WTC11 (cell line): Measurements from ENCODE around the gene GIPC3. TPM values are rescaled to one million over a fixed set of nuclear protein-coding genes. Genes with fewer than 3 reads are reported as not detected.

Experiments
- ATAC-seq: fragments of 200-7000 bp; cut with Tn5 transposase; 2 replicates; pipeline ENCODE4 v1.10.0; 2021; ENCODE audit warnings: mild to moderate bottlenecking, moderate library complexity
- CTCF ChIA-PET: fragments of 300-600 bp; sonication (Branson Sonifier 250); formaldehyde crosslinking; loops from one replicate; lab custom pipeline; 2021; ENCODE audit warnings: antibody characterized with exemption; lab: Charles Lee
- POLR2A ChIA-PET: fragments of 350-600 bp; sonication (Branson Sonifier 250); formaldehyde crosslinking; loops from one replicate; lab custom pipeline; 2021; ENCODE audit warnings: antibody characterized with exemption; lab: Charles Lee
- DNase-seq: peaks from one replicate; pipeline ENCODE4 v3.0.0; 2021; ENCODE audit warnings: low spot score
- H3K27ac Mint-ChIP-seq: 2 replicates; pipeline ENCODE4 v1.8.0; 2021; ENCODE audit warnings: mixed read lengths
- H3K27me3 Mint-ChIP-seq: 2 replicates; pipeline ENCODE4 v1.8.0; 2021; ENCODE audit warnings: low read depth, mild to moderate bottlenecking, moderate library complexity, mixed read lengths
- H3K36me3 Mint-ChIP-seq: 2 replicates; pipeline ENCODE4 v1.8.0; 2021; ENCODE audit warnings: mixed read lengths
- H3K4me1 Mint-ChIP-seq: 2 replicates; pipeline ENCODE4 v1.8.0; 2022; ENCODE audit warnings: mixed read lengths
- H3K4me3 Mint-ChIP-seq: 2 replicates; pipeline ENCODE4 v1.8.0; 2021; ENCODE audit warnings: mild to moderate bottlenecking, moderate library complexity, mixed read lengths
- H3K9me3 Mint-ChIP-seq: 2 replicates; pipeline ENCODE4 v1.8.0; 2021; ENCODE audit warnings: mixed read lengths
- ARID4B ChIP-seq: sonication (generic); formaldehyde crosslinking; IDR thresholded peaks from 2 replicates; pipeline ENCODE4 v1.8.0; 2023; ENCODE audit warnings: missing genetic modification reagents, mild to moderate bottlenecking, borderline replicate concordance
- CREB1 ChIP-seq: sonication (generic); formaldehyde crosslinking; IDR thresholded peaks from 2 replicates; pipeline ENCODE4 v1.8.0; 2023; ENCODE audit warnings: mild to moderate bottlenecking, missing genetic modification reagents
- CREM ChIP-seq: sonication (generic); formaldehyde crosslinking; IDR thresholded peaks from 2 replicates; pipeline ENCODE4 v1.8.1; 2022; ENCODE audit warnings: mild to moderate bottlenecking, missing genetic modification reagents, moderate library complexity
- EMX1 ChIP-seq: fragments of 250-450 bp; sonication (Bioruptor Pico); IDR thresholded peaks from 2 replicates; pipeline ENCODE4 v1.8.0; 2021; ENCODE audit warnings: mild to moderate bottlenecking
- ESRRA ChIP-seq: sonication (generic); formaldehyde crosslinking; IDR thresholded peaks from 2 replicates; pipeline ENCODE4 v1.8.1; 2022; ENCODE audit warnings: mild to moderate bottlenecking, missing genetic modification reagents, borderline replicate concordance
- GRHL2 ChIP-seq: fragments of 250-450 bp; sonication (Bioruptor Pico); IDR thresholded peaks from 2 replicates; pipeline ENCODE4 v1.8.0; 2022; ENCODE audit warnings: mild to moderate bottlenecking, moderate library complexity; ENCODE audit not compliant: insufficient replicate concordance, severe bottlenecking
- JUN ChIP-seq: sonication (generic); formaldehyde crosslinking; IDR thresholded peaks from 2 replicates; pipeline ENCODE4 v1.8.0; 2023; ENCODE audit warnings: mild to moderate bottlenecking, missing genetic modification reagents
- KAT7 ChIP-seq: sonication (generic); formaldehyde crosslinking; IDR thresholded peaks from 2 replicates; pipeline ENCODE4 v1.8.1; 2023; ENCODE audit warnings: missing genetic modification reagents, mild to moderate bottlenecking, borderline replicate concordance
- MAX ChIP-seq: sonication (generic); formaldehyde crosslinking; IDR thresholded peaks from 2 replicates; pipeline ENCODE4 v1.8.0; 2022; ENCODE audit warnings: mild to moderate bottlenecking, missing genetic modification reagents
- NR1H2 ChIP-seq: sonication (generic); formaldehyde crosslinking; IDR thresholded peaks from 2 replicates; pipeline ENCODE4 v1.9.0; 2021; ENCODE audit warnings: mild to moderate bottlenecking, moderate library complexity, missing genetic modification reagents
- NR3C1 ChIP-seq: sonication (generic); formaldehyde crosslinking; conservative IDR thresholded peaks from 2 replicates; pipeline ENCODE4 v1.8.1; 2023; ENCODE audit warnings: low read depth, mild to moderate bottlenecking, missing genetic modification reagents
- PRDM15 ChIP-seq: sonication (generic); formaldehyde crosslinking; IDR thresholded peaks from 2 replicates; pipeline ENCODE4 v1.8.0; 2022; ENCODE audit warnings: missing genetic modification reagents
- SOX15 ChIP-seq: fragments of 250-450 bp; sonication (Bioruptor Pico); IDR thresholded peaks from 2 replicates; pipeline ENCODE4 v1.9.0; 2021; ENCODE audit warnings: mild to moderate bottlenecking
- USF1 ChIP-seq: sonication (generic); formaldehyde crosslinking; IDR thresholded peaks from 2 replicates; pipeline ENCODE4 v1.8.0; 2022; ENCODE audit warnings: mild to moderate bottlenecking, missing genetic modification reagents
- USF2 ChIP-seq: sonication (generic); formaldehyde crosslinking; IDR thresholded peaks from 2 replicates; pipeline ENCODE4 v1.8.1; 2023; ENCODE audit warnings: mild to moderate bottlenecking, missing genetic modification reagents, moderate library complexity
- ZNF416 ChIP-seq: fragments of 250-450 bp; sonication (Bioruptor Pico); IDR thresholded peaks from 2 replicates; pipeline ENCODE4 v1.9.0; 2021; ENCODE audit warnings: mild to moderate bottlenecking, inconsistent platforms
- ZNF512 ChIP-seq: sonication (generic); formaldehyde crosslinking; IDR thresholded peaks from 2 replicates; pipeline ENCODE4 v1.8.1; 2022; ENCODE audit warnings: missing genetic modification reagents, borderline replicate concordance
- ZNF532 ChIP-seq: fragments of 250-450 bp; sonication (Bioruptor Pico); IDR thresholded peaks from 2 replicates; pipeline ENCODE4 v1.9.0; 2021; ENCODE audit warnings: mild to moderate bottlenecking, borderline replicate concordance
- total RNA-seq: library from RNA; stranded (reverse); gene quantifications from 3 replicates; pipeline ENCODE4 v1.2.3, GENCODE V29; 2021

GIPC3 gene
- total RNA-seq, 1 experiment from 2014 or later: 1.0 TPM

- Mint-ChIP-seq H3K27ac (no peak overlapping the region), H3K27me3 (peaks cover 3% of the 10 kb centered on the region; the same call in 1 of the 2 replicates), H3K9me3 (no peaks in the 10 kb centered on the region), H3K4me1 (peaks cover 7% of the 10 kb centered on the region), H3K36me3 (no peaks in the 10 kb centered on the region), H3K4me3 (no peak overlapping the region)
- POLR2A ChIA-PET: interaction anchor here (0.7 kb wide), 1 partner anchor 39 kb away, joined by 9 read pairs; no protein-coding TSS in a partner anchor
- CTCF ChIA-PET: interaction anchor here (0.6 to 1.0 kb wide), 3 partner anchors 13 to 548 kb away, joined by 3 to 6 read pairs (median 3); partner anchors contain the start of genes NMRK2 and TEKTIP1
- TF ChIP-seq PRDM15 (CRISPR knock-in tag): no peak
- TF ChIP-seq EMX1 (CRISPR knock-in tag): no peak
- TF ChIP-seq ESRRA (CRISPR knock-in tag): no peak
- TF ChIP-seq CREB1 (CRISPR knock-in tag): no peak
- TF ChIP-seq JUN (CRISPR knock-in tag): no peak
- TF ChIP-seq NR1H2 (CRISPR knock-in tag): no peak
- TF ChIP-seq ZNF416 (CRISPR knock-in tag): no peak
- TF ChIP-seq MAX: no peak
- TF ChIP-seq GRHL2 (CRISPR knock-in tag): no peak
- no peak for TF ChIP-seq ARID4B (CRISPR knock-in tag)
- no peak for TF ChIP-seq ZNF512
- TF ChIP-seq NR3C1 (CRISPR knock-in tag): no peak
- TF ChIP-seq USF1: no peak
- no peak for DNase-seq
- no peak for ATAC-seq
Observed at GRCh38 chr19:3551792-3552095, 33.5 kb upstream of the GIPC3 start.

GRCh38 chr19:3554254-3555083 is 30.8 kb upstream of the GIPC3 start:
- CTCF ChIA-PET: interaction anchor here (0.5 to 1.7 kb wide), 3 partner anchors 10 to 124 kb away, joined by 3 to 8 read pairs (median 6); no protein-coding TSS in a partner anchor
- DNase-seq (no peak), ATAC-seq (no peak)
- H3K27ac Mint-ChIP-seq: no peak overlapping the region
- no peaks in the 10 kb centered on the region for H3K9me3 Mint-ChIP-seq
- H3K36me3 Mint-ChIP-seq: no peaks in the 10 kb centered on the region
- peaks cover 18% of the 10 kb centered on the region for H3K27me3 Mint-ChIP-seq
- H3K4me3 Mint-ChIP-seq: no peak overlapping the region
- H3K4me1 Mint-ChIP-seq: peaks cover 12% of the 10 kb centered on the region
- POLR2A ChIA-PET: interaction anchor here (1.6 kb wide), 1 partner anchor 10 kb away, joined by 4 read pairs; no protein-coding TSS in a partner anchor
- TF ChIP-seq NR1H2 (CRISPR knock-in tag): no peak
- TF ChIP-seq KAT7 (CRISPR knock-in tag): no peak
- TF ChIP-seq ZNF532 (CRISPR knock-in tag): no peak
- no peak for TF ChIP-seq CREM (CRISPR knock-in tag)
- TF ChIP-seq SOX15 (CRISPR knock-in tag): no peak
- TF ChIP-seq USF2 (CRISPR knock-in tag): no peak
